NOMO-1 treated with DMSO at 0.1 percent for 48 hours (cell line): ENCODE measurements around the gene CSPG5.

Experiments
- DNase-seq: peaks from one replicate; lab custom pipeline; 2025; ENCODE audit not compliant: unreplicated experiment; lab: John Stamatoyannopoulos, UW

CSPG5 gene

DNA sequence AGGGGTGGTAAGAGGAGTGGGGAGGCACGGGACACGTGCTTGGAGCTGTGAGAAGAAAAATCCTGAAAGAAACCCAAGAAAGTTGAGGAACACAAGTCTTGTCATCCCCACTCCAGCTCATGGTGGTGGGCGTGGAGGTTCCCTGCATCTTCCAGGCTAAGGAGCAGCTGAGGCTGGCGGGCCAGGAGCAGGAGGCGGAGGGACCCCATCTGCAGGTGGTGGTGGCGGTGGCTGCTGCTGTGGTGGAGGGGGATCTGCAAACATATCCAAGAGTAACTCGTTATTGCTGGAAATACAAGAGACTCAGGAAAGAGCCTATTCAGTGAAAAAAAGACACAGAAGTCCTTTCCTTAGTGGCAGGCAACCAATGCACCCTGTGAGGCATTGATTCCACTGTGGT lies 9.4 kb upstream of the CSPG5 start:
- no peak for DNase-seq

DNA sequence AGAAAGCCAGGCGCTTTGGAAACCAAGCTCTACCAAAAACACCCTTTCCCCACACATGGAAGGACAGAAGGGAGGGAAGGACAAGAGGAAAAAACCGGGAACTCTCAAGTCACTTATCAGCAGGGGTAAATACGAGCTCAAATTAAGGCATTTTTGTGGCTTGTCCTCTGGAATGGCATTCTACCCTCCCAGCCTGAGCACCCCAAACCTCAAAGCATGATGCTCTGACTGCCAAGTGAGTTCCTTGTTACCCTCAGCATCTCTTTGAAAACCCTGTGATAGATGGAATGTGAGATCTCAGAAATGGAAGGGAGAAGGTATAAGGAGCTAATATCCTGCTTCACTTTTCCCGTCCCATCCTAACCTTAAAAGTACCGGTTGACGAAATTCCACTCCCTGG lies 8.1 kb upstream of the CSPG5 start:
- DNase-seq, result no peak

DNA sequence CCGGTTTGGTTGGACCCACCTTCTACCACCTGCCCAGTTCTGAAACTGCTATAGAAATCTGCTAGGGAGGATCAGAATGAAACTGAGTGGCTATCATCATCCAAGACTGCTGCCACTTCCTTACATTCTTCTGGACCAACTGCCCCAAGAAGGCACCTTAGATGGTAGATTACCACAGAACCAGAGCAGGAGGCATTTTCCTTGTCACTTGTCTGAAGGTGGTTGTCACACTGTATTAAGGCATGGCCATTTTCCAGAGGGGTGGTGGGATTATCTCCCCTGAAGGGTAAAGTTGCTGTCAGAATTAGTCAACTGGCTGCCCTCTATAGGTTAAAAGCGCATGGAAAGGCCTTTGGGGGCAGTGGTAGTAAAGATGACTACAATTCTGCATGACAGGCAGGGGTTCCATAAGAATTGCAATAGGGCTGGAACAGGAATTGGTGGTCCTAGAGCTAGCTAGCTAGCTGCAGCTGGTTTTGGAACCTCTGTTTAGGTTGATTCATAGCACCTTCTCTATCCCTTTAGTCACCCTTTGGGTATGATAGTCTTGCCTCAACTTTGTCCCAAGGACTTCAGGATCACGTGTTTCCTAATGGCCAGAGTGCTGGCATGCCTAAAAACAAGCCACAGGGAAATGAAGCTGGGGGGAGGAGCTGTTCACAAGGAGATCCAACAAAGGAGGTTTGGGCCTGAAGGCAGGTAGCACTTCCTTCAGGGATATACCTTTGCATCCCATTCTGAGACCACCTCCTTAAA lies 4.8 kb upstream of the CSPG5 start:
- DNase-seq, result no peak

DNA sequence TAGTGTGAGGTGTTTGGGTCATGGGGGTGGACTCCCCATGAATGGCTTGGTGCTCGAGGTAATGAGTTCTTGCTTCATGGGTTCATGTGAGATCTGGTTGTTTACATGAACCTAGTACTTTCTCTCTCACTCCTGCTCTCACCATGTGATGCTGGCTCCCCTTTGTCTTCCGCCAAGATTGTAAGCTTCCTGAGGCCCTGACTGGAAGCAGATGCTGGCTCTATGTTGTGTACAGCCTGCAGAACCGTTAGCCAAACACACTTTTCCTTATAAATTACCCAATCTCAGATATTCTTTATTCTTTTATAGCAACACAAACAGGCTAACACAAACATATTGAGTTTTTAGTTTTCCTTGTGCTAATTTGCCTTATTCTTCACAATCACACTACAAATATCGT lies 3.2 kb upstream of the CSPG5 start:
- no peak for DNase-seq

DNA sequence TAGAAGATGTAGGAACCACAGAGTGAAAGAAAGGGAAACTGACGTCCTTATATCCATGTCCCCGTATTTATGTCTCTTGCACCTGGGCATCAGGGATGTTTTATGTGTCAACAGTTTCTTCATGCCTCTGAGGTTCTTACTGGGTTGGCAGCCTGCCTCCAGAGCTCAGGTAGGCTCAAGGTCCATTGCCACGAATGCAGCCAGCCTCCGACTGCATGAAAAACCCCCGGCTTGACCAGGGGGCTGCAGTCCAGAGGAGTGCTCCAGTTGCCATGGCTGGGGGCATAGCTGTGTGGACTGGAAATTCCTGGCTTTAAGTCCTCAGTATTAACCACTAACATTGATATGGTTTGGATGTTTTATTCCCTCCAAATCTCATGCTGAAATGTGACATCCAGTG lies 2.8 kb upstream of the CSPG5 start:
- no peak for DNase-seq

DNA sequence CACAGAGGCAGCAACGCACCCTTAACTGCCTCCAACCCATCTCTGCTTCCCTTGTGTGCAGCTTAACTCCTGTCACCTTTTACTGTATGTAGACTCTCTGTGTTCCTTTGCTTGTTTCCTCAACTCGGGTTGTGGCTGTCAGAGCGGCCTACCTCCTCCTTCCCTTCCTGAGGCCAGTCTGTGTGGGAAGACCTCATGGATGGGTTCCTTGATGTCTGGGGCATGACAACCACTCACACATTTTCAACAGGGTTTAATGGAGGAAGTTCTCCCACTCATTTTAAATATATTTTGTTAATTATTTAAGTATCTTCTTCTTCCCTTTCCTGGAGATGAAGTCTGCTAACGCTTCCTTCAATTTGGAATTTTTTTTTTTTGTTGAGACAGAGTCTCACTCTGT lies 1.8 kb upstream of the CSPG5 start:
- no peak for DNase-seq

DNA sequence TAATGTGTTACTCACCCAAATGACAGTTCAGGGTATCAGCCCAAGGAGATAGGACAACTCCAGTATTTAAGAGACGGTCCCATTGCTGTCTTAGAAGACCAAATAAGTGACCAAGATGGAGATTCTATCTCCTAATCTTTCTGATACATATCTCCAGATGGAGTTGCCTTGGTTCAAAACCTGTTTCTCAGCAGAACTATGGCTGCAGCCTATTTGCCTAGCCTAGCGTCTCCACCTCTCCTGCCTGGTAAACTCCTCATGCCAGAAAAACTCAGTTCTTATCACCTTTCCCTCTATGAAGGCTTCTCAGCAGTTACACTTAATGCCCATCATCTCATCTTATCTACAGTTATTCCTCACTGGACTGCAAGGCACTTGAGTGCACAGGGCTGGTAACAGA lies 1.2 kb upstream of the CSPG5 start:
- no peak for DNase-seq

DNA sequence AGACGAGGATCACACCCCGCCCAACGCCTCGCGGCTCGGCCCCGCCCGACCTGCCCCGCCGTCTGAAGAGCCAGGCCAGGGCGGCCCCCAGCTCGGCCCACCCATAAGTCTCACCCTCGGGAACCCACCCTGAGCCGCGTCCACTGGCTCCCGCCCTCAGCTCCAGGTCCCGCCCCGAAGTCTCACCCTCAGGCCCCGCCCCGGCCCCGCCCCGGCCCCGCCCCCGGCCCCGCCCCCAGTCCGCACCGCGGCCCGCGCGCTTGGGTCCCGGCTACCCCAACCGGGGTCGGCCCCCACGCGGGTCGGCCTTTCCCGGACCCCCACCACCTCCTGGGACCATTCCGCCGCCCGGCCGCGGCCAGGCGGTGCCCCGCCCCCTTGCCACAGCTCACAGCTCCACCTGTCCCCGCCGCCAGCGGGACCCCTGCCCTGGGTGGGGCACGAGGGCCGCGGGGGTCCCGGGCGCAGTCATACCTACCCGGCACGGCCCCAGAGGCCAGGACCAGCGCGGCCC lies 489 bp downstream of the CSPG5 start:
- DNase-seq, result peak; percentile 8

DNA sequence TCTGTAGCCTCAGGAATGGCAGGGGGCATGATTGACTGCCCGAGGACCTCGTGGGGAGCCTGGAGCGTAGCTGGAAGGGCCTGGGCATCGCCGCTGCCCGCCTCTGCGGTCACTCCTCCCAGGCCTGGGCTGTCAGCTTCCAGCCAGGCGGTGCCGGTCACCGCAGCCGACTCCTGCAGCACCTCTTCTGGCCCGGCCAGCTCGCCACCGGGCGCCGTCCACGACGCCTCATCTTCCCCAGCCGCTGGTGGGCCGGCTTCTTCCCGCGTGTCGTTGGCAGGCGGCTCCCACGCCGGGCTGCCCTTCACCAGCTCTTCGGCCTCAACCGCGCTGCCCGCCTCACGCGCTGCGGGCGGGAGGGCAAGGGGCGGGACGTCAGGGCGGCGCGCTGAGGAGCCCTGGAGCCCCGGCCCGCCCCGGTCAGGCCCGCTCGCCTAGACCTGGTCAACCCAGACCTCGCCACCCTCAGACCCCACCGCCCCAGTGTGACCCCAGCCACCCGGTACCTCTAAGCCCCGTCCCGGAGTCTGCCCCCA lies 1.0 kb downstream of the CSPG5 start:
- DNase-seq, result no peak

DNA sequence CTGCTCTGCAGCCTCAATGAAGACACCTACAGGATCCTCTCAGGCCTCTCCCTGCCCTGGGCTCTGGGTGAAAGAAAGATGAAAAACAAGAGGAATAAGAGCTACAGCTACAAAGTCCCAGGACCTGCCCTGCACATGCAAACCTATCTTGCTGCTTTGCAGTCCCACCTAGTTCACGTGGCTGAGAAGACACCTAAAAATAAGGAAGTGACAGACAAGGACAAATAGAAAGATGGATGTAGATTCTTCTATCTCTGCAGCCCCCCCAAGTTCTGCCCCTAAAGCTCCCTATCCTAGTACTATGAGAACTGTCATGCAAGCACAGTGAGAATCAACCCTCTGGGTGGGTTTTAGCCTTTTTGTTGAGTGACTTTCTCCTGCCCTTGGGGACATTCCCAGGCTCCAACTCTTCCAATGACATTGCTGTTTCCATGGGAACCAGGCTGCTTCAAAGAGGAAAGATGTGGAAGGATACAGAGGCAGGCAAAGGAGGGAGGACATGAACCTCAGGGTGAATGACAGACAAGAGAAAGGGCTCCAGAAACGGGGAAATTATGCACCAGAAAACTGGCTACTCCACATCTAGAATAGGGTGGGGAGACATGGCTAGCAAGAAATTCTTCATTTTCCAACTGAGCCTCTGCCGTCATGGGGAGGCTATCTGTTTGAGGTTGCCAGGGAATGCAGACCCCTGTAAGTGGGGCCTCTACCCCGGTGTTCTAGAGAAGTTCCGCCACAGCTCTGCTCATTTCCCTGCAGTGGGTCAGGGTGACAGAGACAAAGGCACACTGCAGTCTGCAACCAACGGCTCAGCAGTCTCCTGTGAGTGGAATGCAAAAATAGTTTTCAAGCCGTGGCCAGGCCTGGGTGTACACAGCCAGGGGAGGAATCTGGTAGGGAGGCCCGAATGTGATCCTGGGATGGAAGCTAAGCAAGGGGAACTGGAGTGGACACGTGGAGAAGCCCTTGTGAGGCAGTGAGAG lies 5.2 kb downstream of the CSPG5 start:
- DNase-seq, result no peak

DNA sequence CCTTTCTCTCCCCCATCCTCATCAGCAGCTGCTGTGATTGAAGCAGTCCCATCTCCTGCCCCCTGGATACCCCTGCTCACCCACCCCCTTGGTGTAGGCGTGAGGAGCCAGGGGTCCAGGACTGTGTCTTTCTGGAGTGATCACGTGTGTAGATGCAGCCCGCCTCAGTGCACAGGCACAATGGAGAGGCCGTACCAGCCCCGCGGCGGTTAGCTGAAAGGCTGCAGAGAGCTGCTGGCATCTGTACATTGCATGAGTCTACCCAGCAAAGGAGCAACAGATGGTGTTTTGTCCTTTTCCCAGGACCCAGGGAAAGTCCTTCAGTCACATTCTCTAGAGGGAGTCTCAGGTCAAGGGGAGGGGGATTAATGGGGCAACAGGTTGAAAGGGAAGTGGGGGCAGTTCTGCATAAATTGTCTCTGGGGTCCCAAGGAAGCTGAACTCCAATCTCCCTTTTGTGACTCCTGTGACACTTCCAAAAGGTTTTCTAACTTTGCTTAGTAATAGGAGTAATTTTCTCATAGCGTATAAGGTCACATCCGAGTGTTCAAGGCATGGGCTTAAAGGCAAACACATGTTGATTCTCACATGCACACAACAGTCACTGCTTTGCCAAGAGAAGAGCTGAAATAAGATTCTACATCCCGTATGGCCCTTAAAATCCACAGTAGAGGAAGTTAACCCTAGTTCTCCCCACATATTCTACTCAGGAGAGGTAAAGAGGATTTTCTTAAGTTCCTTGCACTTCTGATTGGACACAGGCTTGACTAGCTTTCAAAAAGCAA lies 7.1 kb downstream of the CSPG5 start:
- no peak for DNase-seq

DNA sequence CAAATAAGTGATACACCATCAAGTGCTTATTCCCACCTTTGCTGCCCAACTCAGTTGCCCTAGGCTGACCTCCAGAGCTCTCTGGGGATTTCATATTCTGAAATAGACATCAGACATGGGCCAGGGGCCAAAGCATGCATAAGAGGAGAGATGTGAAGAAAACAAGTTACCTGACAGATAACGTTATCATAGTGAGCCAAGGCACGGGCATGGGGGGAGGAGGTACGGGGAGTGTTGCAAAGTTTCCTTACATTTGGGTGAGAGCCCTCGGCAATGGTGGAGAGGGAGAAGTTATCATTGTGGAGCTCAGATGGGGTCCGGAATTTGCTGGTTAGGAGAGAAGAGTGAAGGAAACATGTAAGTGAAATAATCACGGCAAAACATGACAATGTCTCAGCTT lies 9.8 kb downstream of the CSPG5 start:
- DNase-seq, result no peak

DNA sequence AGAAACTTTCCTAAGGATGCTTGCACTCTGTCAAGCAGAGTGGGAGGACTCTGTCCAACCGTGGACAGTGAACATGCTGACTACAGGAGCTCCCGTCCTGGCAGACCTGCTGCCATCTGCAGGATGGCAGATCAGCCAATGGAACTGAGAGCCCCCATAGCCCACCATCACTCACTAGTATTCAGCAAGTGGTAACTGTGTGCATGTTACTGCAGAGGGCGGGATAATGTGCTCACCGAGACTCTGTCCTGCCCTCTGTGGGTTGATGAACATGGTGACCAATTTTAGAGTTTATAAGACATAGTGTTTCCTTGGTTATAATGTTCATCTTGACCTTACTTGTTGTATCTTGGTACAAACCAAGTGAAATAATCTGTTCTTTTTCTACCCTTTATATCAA lies 11.5 kb downstream of the CSPG5 start:
- no peak for DNase-seq

DNA sequence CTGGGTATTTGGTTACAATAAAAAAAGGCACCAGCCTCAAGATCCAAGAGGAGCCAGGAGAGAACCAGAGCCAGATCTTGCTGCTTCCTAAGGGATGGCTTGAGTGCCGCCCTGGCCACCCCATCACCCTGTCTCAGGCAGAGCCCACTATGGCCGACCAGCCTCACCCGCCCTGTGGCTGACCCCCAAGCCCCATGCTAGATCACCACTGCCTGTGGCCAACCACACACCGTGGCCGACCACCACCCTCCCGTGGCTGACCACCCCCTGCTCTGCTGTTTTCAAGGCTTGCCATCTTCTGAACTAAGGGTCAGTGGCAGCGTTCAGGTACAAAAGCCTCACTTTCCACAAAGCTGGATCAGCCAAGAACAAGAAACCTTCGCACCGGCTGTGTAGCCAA lies 12.0 kb downstream of the CSPG5 start:
- no peak for DNase-seq

DNA sequence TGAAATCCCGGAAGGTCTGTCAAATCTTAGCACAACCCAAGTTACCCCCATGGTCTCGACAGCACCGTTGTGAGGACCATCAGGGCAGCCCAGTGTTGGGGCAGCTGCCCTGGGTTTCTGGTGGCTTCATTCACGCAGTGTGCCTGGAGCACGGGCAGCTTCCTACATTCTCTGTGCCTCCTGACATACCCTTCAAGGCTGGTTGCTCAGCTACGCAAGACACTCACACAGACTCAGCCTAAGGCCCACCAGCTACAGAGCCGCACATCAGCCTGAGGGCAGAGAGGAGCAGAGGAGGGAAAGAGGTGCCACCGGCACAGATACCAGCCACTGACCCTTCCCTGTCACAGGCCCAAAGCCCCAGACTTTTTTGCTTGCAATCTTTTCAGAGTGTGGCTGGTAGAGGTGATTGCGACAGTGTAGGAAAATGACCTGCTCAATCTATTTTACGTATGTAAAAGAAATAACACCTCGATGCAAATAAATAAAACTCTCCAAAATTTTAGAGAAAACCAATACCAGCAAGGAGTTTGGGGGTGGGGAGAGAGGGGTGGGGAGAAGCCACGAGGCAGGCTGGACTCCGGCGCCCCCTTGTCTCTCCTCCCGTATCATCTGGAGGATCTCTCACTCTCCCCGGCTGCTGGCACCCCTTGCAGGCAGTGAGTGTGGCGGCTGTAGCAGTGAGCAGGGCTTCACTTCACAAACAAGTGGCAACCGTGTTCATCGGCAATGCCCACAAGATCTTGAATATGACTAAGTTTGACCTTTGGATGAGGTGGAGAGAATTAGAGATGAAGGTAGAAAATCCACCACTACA lies 12.7 kb downstream of the CSPG5 start:
- no peak for DNase-seq

DNA sequence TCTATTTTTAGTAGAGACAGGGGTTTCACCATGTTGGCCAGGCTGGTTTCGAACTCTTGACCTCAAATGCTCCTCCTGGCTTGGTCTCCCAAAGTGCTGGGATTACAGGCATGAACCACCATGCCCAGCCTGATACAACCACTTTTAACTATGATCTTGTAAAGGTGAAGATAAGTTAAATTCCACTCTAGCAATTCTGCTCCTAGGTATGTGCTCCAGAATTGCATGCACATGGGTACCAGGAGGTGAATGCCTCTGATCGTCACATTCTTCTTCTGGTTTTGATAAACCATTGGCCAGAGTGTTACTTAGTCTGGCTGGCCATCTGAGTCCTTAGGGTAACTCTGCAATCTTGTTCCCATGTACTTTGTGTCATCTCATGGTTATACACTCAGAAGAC lies 22.3 kb downstream of the CSPG5 start:
- no peak for DNase-seq

DNA sequence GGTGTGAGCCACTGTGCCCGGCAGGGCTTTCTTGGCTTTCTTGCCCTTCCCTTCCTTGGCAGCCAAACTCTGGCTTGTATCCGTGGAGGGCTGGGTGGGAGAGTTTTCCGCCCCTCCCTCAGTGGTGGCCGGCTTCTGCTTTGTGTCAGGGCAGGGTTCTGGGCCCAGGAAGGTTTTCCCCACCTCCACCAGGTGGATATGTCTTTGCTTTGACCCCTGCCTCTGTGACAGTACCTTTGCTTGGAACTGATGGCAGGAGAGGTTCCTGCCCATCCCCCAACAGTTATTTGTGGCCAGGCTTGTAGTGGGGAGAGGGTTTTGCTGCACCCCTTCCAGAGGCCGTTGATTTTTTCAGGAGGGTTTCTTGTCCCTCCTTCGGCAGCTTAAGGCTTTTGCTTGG lies 24.3 kb downstream of the CSPG5 start:
- DNase-seq, result no peak

DNA sequence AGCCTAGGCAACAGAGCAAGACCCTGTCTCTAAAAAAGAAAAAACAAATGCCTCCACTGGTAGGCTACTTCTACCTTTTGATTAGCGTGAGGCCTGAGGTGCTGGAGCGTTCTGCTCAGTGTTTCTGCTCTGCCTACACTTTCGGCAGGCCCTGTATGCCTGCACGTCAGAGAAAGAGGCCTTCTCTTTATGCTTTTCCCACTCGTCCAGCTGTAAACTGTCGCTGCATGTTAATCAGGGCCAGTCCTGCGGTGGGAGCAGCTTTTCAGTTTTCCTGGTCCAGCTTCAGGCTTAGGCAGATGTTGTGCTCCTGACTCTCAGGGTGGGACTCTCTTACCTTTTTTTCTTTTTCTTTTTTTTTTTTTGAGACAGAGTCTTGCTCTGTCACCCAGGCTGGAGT lies 25.3 kb downstream of the CSPG5 start:
- DNase-seq, result no peak

DNA sequence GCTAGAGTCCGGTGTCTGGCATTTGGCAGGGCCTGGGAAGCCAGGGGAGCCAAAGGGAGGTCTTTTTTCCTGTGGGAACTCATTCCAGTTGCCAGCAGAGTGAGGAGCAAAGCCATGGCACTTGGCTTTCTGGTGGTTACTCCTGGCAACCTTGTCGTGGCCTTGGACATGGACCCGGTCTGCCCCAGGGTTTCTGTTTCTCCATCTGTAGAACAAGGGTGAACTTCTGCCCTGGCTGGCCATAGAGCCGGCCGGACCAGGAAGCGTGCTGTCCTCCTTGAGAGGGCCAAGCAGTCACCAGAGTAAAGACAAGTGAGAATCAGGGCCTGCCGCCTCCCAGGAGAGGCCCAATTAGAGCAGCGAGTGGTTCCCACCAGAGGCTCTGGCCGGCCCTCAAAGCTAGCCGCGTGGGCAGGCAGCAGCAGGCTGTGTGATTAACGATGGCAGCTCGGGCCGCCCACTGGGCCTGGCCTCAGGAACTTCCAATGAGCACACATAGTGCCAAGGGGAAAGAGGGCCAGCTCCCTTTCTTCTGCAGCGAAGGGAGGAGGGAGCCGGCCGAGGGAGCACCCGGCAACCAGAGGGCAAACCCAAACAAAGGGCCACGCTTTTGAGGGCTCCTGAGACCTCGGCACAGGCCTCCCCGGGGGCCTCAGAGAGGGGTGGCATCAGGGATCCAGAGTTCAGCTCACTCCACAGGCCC lies 36.0 kb downstream of the CSPG5 start:
- no peak for DNase-seq
